GM23338 (cell line): ENCODE data around the gene C2CD5. TPM values are rescaled to one million over a fixed set of nuclear protein-coding genes. Genes with fewer than 3 reads are reported as not detected.
A peak's percentile ranks its signal among the peaks of the same experiment; 100 is the strongest.

ENCODE experiments used
- ATAC-seq: fragments of 200-7000 bp; cut with Tn5 transposase; 3 replicates; pipeline ENCODE4 v1.9.1; 2020
- DNase-seq: peaks from one replicate; pipeline ENCODE4 v3.0.0-alpha.2; 2015; ENCODE audit warnings: low spot score
- H2AFZ ChIP-seq: fragments of 200-600 bp; sonication (generic); 2 replicates; pipeline ENCODE4 v1.8.0; 2016; ENCODE audit warnings: antibody characterized with exemption, mild to moderate bottlenecking, moderate library complexity
- H3F3A ChIP-seq: fragments of 200-600 bp; sonication (generic); replicated peaks from 2 replicates; pipeline ENCODE4 v1.8.0; 2017; ENCODE audit warnings: antibody characterized with exemption, mixed run types, low read depth
- H3K27ac ChIP-seq: fragments of 200-600 bp; sonication (generic); 2 replicates; pipeline ENCODE4 v1.6.1; 2016; ENCODE audit warnings: low read depth
- H3K27me3 ChIP-seq: fragments of 200-600 bp; sonication (generic); 2 replicates; pipeline ENCODE4 v1.8.0; 2016; ENCODE audit warnings: mild to moderate bottlenecking, mixed run types, moderate library complexity; ENCODE audit not compliant: insufficient read depth
- H3K36me3 ChIP-seq: fragments of 200-600 bp; sonication (generic); 2 replicates; pipeline ENCODE4 v1.8.0; 2016; ENCODE audit warnings: mild to moderate bottlenecking; ENCODE audit not compliant: insufficient read depth
- H3K4me1 ChIP-seq: fragments of 200-600 bp; sonication (generic); 2 replicates; pipeline ENCODE4 v1.8.0; 2016; ENCODE audit warnings: mild to moderate bottlenecking, moderate library complexity; ENCODE audit not compliant: insufficient read depth
- H3K4me2 ChIP-seq: fragments of 200-600 bp; sonication (generic); 2 replicates; pipeline ENCODE4 v1.7.1; 2017; ENCODE audit warnings: mixed run types
- H3K4me3 ChIP-seq: fragments of 200-600 bp; sonication (generic); 2 replicates; pipeline ENCODE4 v1.6.1; 2016; ENCODE audit warnings: mixed run types
- H3K79me2 ChIP-seq: fragments of 200-600 bp; sonication (generic); replicated peaks from 2 replicates; pipeline ENCODE4 v1.8.0; 2017; ENCODE audit warnings: mild to moderate bottlenecking; ENCODE audit not compliant: insufficient read depth
- H3K9me2 ChIP-seq: fragments of 200-600 bp; sonication (generic); 2 replicates; pipeline ENCODE4 v1.8.0; 2017; ENCODE audit not compliant: insufficient read depth
- H4K20me1 ChIP-seq: fragments of 200-600 bp; sonication (generic); replicated peaks from 2 replicates; pipeline ENCODE4 v1.8.0; 2017; ENCODE audit warnings: mild to moderate bottlenecking; ENCODE audit not compliant: insufficient read depth
- H3K27ac Mint-ChIP-seq: 2 replicates; pipeline ENCODE4 v1.8.0; 2020; ENCODE audit warnings: inconsistent platforms, mild to moderate bottlenecking, moderate library complexity, mixed read lengths
- H3K27me3 Mint-ChIP-seq: 3 replicates; pipeline ENCODE4 v1.8.0; 2022; ENCODE audit warnings: low read depth, mild to moderate bottlenecking, moderate library complexity, mixed read lengths, inconsistent platforms; ENCODE audit not compliant: insufficient read depth, poor library complexity
- H3K36me3 Mint-ChIP-seq: 3 replicates; pipeline ENCODE4 v1.8.0; 2021; ENCODE audit warnings: low read depth, mild to moderate bottlenecking, inconsistent platforms, moderate library complexity, mixed read lengths
- H3K4me1 Mint-ChIP-seq: 3 replicates; pipeline ENCODE4 v1.8.0; 2020; ENCODE audit warnings: mild to moderate bottlenecking, inconsistent platforms, mixed read lengths
- H3K4me3 Mint-ChIP-seq: 3 replicates; pipeline ENCODE4 v1.8.0; 2021; ENCODE audit warnings: moderate library complexity, mild to moderate bottlenecking, inconsistent platforms, mixed read lengths
- H3K9me3 Mint-ChIP-seq: 3 replicates; pipeline ENCODE4 v1.8.0; 2020; ENCODE audit warnings: moderate library complexity, mild to moderate bottlenecking, inconsistent platforms, mixed read lengths
- ETS1 ChIP-seq: IDR thresholded peaks from 2 replicates; pipeline ENCODE4 v1.6.1; 2016; ENCODE audit warnings: antibody characterized with exemption
- EZH2phosphoT487 ChIP-seq: fragments of 200-600 bp; sonication (generic); IDR thresholded peaks from one replicate; pipeline ENCODE4 v1.8.1; 2018; ENCODE audit warnings: antibody characterized with exemption; ENCODE audit not compliant: unreplicated experiment
- JUNB ChIP-seq: IDR thresholded peaks from one replicate; pipeline ENCODE4 v1.6.1; 2016; ENCODE audit warnings: antibody characterized with exemption; ENCODE audit not compliant: unreplicated experiment
- REST ChIP-seq: IDR thresholded peaks from one replicate; pipeline ENCODE4 v1.6.1; 2018; ENCODE audit warnings: antibody characterized with exemption; ENCODE audit not compliant: unreplicated experiment
- ZNF331 ChIP-seq: fragments of 250-450 bp; sonication (Bioruptor Pico); IDR thresholded peaks from 2 replicates; pipeline ENCODE4 v1.5.0; 2020; ENCODE audit warnings: low read depth, mild to moderate bottlenecking, moderate library complexity
- ZNF462 ChIP-seq: fragments of 250-450 bp; sonication (Bioruptor Pico); IDR thresholded peaks from 2 replicates; pipeline ENCODE4 v1.5.0; 2020; ENCODE audit warnings: mild to moderate bottlenecking, moderate library complexity
- polyA plus RNA-seq: library from polyadenylated mRNA; unstranded; fragments of >200 nt; fragmentation: Nextera tagmentation; extraction: Ambion mirVana; gene quantifications from 2 replicates; pipeline ENCODE4 v1.2.1, GENCODE V29; 2016
- total RNA-seq: library from RNA; depleted of rRNA; stranded (reverse); fragments of >200 nt; shearing (Covaris generic); gene quantifications from 2 replicates; pipeline ENCODE4 v1.2.3, GENCODE V29; 2014

C2CD5 gene
- total and polyA plus RNA-seq, 2 experiments from 2014 or later, result 22.0 to 68.6 TPM

GRCh38 chr12:22545255-22545654 is 913 bp upstream of the C2CD5 start (continued):
- TF ChIP-seq ZNF462 (CRISPR knock-in tag), result no peak

- Histone ChIP-seq H3K36me3 (no peaks in the 10 kb centered on the region), H2AFZ (peak overlapping the region; percentile 94), H4K20me1 (no peaks in the 10 kb centered on the region), H3K4me3 (peak overlapping the region; percentile 89), H3F3A (no peaks in the 10 kb centered on the region; the same call in 1 of the 2 replicates), H3K27me3 (no peaks in the 10 kb centered on the region), H3K4me2 (peak overlapping the region; percentile 90), H3K9me2 (no peaks in the 10 kb centered on the region), H3K27ac (peak overlapping the region; percentile 88; the same call in 1 of the 2 replicates), H3K79me2 (peaks cover 30% of the 10 kb centered on the region), H3K4me1 (peaks cover 15% of the 10 kb centered on the region)
- H3K27me3 Mint-ChIP-seq, result peaks cover 4% of the 10 kb centered on the region
- peaks cover 39% of the 10 kb centered on the region for H3K4me1 Mint-ChIP-seq
- ATAC-seq, result peak; percentile 44
- H3K9me3 Mint-ChIP-seq, result no peaks in the 10 kb centered on the region
- H3K36me3 Mint-ChIP-seq, result peaks cover 6% of the 10 kb centered on the region; the same call in 2 of the 3 replicates
- H3K27ac Mint-ChIP-seq, result peak overlapping the region; percentile 80
- DNase-seq, result peak; percentile 44
- peak overlapping the region; percentile 93 for H3K4me3 Mint-ChIP-seq
- TF ChIP-seq JUNB (no peak), REST (no peak), EZH2phosphoT487 (no peak), ZNF331 (no peak), ETS1 (no peak)
Measured at GRCh38 chr12:22543246-22544037, 900 bp downstream of the C2CD5 start.
